NB4 (cell line): ENCODE measurements around the gene JAG2.

Source experiments
- POLR2A ChIP-seq: IDR thresholded peaks from 2 replicates; pipeline ENCODE4 v1.6.1; 2011; ENCODE audit warnings: mild to moderate bottlenecking; ENCODE audit not compliant: insufficient read length; ENCODE audit errors: extremely low read depth
- TF ChIP-seq, protein P1 (sequence below): IDR thresholded peaks from one replicate; pipeline ENCODE4 v1.5.1; 2012; ENCODE audit warnings: low read depth, low read length
- TF ChIP-seq, protein P2 (sequence below): IDR thresholded peaks from 2 replicates; pipeline ENCODE4 v1.6.1; 2011; ENCODE audit warnings: low read depth, low read length

DNA sequence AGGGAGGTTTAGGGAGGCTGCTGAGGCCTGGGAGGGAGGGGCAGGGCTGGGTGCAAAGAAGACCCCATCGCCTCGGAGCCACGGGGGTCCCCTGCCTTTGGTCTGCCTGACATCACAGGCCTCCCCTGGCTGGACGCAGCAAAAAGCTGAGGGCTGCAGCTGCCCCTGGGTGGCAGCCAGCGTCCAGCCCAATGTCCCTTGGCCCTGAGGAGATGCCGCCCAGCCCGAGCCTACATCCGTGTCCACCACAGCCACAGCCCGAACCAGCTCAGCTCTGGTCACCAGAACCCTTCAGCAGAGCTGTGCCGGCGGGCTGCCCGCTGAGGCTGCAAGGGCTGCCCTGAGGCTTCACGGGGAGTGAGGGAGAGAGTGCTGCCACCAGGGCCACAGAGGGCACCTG lies 10.6 kb upstream of the JAG2 start:
- TF ChIP-seq, protein P1, sequence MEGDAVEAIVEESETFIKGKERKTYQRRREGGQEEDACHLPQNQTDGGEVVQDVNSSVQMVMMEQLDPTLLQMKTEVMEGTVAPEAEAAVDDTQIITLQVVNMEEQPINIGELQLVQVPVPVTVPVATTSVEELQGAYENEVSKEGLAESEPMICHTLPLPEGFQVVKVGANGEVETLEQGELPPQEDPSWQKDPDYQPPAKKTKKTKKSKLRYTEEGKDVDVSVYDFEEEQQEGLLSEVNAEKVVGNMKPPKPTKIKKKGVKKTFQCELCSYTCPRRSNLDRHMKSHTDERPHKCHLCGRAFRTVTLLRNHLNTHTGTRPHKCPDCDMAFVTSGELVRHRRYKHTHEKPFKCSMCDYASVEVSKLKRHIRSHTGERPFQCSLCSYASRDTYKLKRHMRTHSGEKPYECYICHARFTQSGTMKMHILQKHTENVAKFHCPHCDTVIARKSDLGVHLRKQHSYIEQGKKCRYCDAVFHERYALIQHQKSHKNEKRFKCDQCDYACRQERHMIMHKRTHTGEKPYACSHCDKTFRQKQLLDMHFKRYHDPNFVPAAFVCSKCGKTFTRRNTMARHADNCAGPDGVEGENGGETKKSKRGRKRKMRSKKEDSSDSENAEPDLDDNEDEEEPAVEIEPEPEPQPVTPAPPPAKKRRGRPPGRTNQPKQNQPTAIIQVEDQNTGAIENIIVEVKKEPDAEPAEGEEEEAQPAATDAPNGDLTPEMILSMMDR, result no peak
- TF ChIP-seq, protein P2, sequence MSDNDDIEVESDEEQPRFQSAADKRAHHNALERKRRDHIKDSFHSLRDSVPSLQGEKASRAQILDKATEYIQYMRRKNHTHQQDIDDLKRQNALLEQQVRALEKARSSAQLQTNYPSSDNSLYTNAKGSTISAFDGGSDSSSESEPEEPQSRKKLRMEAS, result no peak
- TF ChIP-seq POLR2A, result no peak
